ENCODE data around the gene ACSM3.
A peak's percentile ranks its signal among the peaks of the same experiment; 100 is the strongest.

The ACSM3 gene

DNA sequence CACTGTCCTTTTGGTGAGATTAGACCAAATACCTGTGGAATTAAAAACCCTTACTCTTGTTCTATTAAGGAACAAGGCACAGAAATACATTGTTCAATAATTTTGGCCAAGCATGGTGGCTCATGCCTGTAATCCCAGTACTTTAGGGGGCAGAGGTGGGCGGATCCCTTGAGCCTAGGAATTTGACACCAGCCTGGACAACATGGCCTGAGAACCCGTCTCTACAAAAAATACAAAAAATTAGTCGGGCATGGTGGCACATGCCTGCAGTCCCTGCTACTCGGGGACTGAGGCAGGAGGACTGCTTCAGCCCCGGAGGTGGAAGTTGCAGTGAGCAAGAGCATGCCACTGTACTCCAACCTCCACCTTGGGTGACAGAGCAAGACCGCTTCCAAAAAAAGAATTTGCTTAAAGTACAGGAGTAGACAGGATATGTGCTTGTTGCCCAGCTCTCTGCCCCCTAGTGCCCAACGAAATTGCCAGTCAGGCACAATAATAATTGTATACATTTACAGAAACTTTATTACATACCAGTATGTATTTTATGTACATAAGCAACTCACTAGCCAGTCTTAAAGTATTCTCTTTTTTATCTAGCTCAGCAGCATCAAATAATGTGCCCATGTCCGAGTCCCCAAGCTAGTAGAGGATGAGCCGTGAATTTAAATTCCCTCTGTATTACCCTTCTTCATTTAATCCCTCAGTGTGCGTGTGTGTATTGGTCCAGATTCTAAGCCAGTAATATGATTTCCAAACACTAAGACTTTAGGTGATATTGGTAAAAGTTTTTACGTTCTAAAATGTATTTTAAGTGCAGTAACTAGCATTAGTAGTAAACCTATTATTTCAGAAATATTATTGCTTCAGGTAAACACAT is 23.6 kb upstream of the ACSM3 start:
- Histone ChIP-seq H3K36me3 (ENCODE audit: insufficient read depth, low read length) (peaks cover 38% of the 10 kb centered on the region), H3K27ac (no peak overlapping the region), H3K4me3 (peak overlapping the region; percentile 99), H3K9ac (ENCODE audit: insufficient read length) (peak overlapping the region; percentile 94), H3K9me3 (ENCODE audit: low read depth, low read length) (no peaks in the 10 kb centered on the region)
- no peak for DNase-seq (ENCODE audit: low read depth, low spot score)
- no peak for TF ChIP-seq EZH2 (IDR thresholded peaks at IDR 0.05)
- TF ChIP-seq FOXP2 (optimal IDR thresholded peaks at IDR 0.05; ENCODE audit: control extremely low read depth, extremely low read length, insufficient read depth) = no peak
- no peak for TF ChIP-seq POLR2AphosphoS5 (IDR thresholded peaks at IDR 0.05; ENCODE audit: borderline replicate concordance, low read depth, low read length)

DNA sequence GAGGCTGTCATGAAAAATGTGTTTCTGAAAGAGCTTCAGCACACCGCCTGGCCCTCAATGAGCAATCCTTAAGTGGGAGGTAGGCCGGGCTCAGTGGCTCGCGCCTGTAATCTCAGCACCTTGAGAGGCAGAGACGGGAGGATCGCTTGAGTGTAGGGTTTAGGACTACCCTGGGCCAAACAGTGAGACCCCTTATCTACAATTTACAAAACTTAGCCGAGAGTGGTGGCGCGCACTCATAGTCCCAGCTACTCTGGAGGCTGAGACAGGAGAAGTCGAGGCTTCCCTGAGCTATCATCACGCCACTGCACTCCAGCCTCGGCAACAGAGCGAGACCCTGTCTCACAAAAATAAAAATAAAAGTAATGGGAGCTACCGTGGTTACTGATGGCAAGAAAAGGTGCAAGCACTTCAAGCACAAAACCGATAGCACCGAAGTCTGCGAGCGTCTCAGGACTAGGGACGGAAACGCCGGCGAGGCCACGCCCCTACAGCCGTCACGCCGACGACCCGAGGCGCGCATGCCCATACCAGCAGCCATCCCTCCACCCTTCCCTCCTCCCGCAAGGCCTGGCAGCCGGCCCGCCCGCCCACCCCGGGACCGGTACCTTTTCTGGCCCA is 22.8 kb upstream of the ACSM3 start:
- no peak for DNase-seq (ENCODE audit: low read depth, low spot score)
- no peaks in the 10 kb centered on the region for H3K9me3 ChIP-seq (ENCODE audit: low read depth, low read length)
- H3K4me3 ChIP-seq = peak overlapping the region; percentile 99
- no peak for TF ChIP-seq POLR2AphosphoS5 (IDR thresholded peaks at IDR 0.05; ENCODE audit: borderline replicate concordance, low read depth, low read length)
- TF ChIP-seq EZH2 (IDR thresholded peaks at IDR 0.05) = no peak
- no peak for TF ChIP-seq FOXP2 (optimal IDR thresholded peaks at IDR 0.05; ENCODE audit: control extremely low read depth, extremely low read length, insufficient read depth)
- peaks cover 31% of the 10 kb centered on the region for H3K36me3 ChIP-seq (ENCODE audit: insufficient read depth, low read length)
- peak overlapping the region; percentile 92; the same call in 1 of the 2 replicates for H3K27ac ChIP-seq
- H3K9ac ChIP-seq (ENCODE audit: insufficient read length) = peak overlapping the region; percentile 94

DNA sequence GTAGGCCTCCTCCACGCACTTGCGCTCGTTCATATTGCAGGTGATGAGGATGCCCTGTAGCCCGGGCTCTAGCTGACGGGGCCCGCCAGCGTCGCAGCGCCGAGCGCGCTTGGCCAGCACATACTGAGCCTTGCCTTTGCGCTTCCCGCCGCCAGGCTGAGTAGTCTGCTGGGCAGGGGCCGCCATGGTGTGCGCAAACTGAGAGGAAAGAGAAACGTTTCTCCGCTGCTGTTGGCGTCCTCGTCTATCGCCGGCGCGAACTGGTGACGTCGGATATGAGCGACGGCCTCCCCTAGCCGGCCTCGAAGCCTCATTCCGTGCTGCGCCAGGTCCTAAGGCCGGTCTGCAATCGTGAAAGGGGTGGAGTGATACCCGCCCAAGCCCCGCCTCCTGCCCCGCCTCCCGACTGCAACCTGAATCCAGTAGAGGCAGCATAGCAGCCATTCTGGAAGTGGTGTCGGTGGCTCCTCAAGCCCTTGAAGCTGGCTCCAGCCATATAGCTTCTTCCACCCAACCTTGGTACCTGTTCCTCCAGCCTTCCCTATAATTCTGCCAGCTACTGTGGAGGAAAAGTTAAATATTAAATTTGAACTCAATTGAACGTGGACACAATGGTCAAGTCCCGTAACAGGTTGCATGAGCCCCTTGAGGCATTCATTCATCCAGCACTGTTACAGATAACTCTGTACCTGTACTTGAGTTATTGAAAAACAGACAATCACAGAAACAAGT is 22.1 kb upstream of the ACSM3 start, which contains the start of gene THUMPD1:
THUMPD1 (minus strand) TSS at position 265 of the 732 bp plus-strand sequence; CDS start at position 186, 79 bp downstream.
- TF ChIP-seq POLR2AphosphoS5 (IDR thresholded peaks at IDR 0.05; ENCODE audit: borderline replicate concordance, low read depth, low read length) (peak; percentile 87), FOXP2 (optimal IDR thresholded peaks at IDR 0.05; ENCODE audit: control extremely low read depth, extremely low read length, insufficient read depth) (no peak)
- peaks cover 24% of the 10 kb centered on the region for H3K36me3 ChIP-seq (ENCODE audit: insufficient read depth, low read length)
- peak within 1 kb of the TSS; percentile 94 for H3K9ac ChIP-seq (ENCODE audit: insufficient read length)
- DNase-seq (ENCODE audit: low read depth, low spot score) = peak; percentile 63
- H3K9me3 ChIP-seq (ENCODE audit: low read depth, low read length) = no peaks in the 10 kb centered on the region
- H3K27ac ChIP-seq = peak within 1 kb of the TSS; percentile 92
- peak within 1 kb of the TSS; percentile 99 for H3K4me3 ChIP-seq

DNA sequence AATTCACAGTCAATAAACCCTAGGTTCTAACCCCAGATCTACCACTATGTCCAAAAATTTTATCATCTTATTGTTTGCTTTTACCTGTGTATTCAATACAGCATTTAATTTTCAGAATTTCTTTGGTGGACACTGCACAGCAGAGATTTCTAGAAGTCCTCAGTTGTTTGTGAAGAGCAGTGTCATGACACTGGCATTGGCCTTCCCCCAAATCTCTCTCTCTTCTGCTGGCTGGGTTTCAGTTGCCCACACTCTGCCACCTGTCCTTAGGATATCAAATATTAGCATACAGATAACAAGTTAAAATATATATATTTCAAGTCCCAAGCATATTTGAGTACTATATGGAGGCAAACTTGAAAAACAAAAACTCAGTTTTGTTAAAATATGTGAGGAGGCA is 20.2 kb upstream of the ACSM3 start:
- TF ChIP-seq POLR2AphosphoS5 (IDR thresholded peaks at IDR 0.05; ENCODE audit: borderline replicate concordance, low read depth, low read length) = no peak
- no peak overlapping the region for H3K9ac ChIP-seq (ENCODE audit: insufficient read length)
- DNase-seq (ENCODE audit: low read depth, low spot score) = no peak
- H3K36me3 ChIP-seq (ENCODE audit: insufficient read depth, low read length) = peaks cover 5% of the 10 kb centered on the region
- no peak overlapping the region for H3K27ac ChIP-seq
- no peak overlapping the region for H3K4me3 ChIP-seq
- no peaks in the 10 kb centered on the region for H3K9me3 ChIP-seq (ENCODE audit: low read depth, low read length)

DNA sequence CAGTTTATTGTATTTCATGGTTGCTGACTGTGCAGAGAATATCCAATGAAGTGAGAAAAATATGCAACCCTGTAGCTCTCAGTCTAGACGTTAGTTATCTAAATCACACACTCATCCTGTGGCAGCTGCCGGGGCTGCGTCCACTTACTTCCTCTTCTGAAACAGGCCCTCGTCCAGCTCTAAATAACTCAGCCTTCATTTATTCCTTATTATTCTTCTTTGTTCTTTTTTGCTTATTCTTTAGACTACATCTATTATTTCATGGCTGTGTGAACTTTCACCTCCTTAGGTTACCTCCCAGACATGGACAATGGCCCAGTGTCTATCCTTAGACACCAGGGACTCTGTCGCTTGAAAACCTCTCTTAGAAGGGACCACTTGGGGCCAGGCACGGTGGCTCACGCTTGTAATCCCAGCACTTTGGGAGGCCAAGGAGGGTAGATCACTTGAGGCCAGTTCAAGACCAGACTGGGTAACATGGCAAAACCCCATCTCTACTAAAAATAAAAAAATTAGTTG is 18.8 kb upstream of the ACSM3 start:
- TF ChIP-seq FOXP2 (optimal IDR thresholded peaks at IDR 0.05; ENCODE audit: control extremely low read depth, extremely low read length, insufficient read depth) (no peak), EZH2 (IDR thresholded peaks at IDR 0.05) (no peak), POLR2AphosphoS5 (IDR thresholded peaks at IDR 0.05; ENCODE audit: borderline replicate concordance, low read depth, low read length) (no peak)
- no peaks in the 10 kb centered on the region for H3K36me3 ChIP-seq (ENCODE audit: insufficient read depth, low read length)
- H3K4me3 ChIP-seq = no peak overlapping the region
- DNase-seq (ENCODE audit: low read depth, low spot score) = no peak
- H3K9ac ChIP-seq (ENCODE audit: insufficient read length) = no peak overlapping the region
- no peaks in the 10 kb centered on the region for H3K9me3 ChIP-seq (ENCODE audit: low read depth, low read length)
- H3K27ac ChIP-seq = no peak overlapping the region

DNA sequence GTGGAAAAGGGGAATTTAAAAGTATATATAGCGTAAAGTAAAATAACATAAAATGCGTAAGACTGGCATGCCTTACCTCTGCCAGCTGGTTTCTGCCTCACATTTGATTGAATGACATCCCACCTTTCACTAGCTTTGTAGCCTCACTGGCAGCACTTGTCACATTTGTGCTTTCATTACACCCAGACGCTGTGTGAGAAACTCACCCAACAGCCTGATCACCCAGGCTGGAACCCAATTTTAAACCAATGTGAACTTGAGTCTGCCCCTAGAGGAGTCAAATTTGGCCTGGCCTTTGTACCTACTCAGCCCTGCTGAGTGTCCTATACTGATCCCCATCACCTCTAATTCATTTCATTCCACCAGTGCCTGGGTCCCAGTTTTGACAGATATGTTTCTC is 17.4 kb upstream of the ACSM3 start:
- Histone ChIP-seq H3K4me3 (no peak overlapping the region), H3K36me3 (ENCODE audit: insufficient read depth, low read length) (no peaks in the 10 kb centered on the region), H3K9ac (ENCODE audit: insufficient read length) (no peak overlapping the region), H3K9me3 (ENCODE audit: low read depth, low read length) (no peaks in the 10 kb centered on the region), H3K27ac (no peak overlapping the region)
- TF ChIP-seq POLR2AphosphoS5 (IDR thresholded peaks at IDR 0.05; ENCODE audit: borderline replicate concordance, low read depth, low read length) (no peak), EZH2 (IDR thresholded peaks at IDR 0.05) (no peak), FOXP2 (optimal IDR thresholded peaks at IDR 0.05; ENCODE audit: control extremely low read depth, extremely low read length, insufficient read depth) (no peak)
- DNase-seq (ENCODE audit: low read depth, low spot score) = no peak

DNA sequence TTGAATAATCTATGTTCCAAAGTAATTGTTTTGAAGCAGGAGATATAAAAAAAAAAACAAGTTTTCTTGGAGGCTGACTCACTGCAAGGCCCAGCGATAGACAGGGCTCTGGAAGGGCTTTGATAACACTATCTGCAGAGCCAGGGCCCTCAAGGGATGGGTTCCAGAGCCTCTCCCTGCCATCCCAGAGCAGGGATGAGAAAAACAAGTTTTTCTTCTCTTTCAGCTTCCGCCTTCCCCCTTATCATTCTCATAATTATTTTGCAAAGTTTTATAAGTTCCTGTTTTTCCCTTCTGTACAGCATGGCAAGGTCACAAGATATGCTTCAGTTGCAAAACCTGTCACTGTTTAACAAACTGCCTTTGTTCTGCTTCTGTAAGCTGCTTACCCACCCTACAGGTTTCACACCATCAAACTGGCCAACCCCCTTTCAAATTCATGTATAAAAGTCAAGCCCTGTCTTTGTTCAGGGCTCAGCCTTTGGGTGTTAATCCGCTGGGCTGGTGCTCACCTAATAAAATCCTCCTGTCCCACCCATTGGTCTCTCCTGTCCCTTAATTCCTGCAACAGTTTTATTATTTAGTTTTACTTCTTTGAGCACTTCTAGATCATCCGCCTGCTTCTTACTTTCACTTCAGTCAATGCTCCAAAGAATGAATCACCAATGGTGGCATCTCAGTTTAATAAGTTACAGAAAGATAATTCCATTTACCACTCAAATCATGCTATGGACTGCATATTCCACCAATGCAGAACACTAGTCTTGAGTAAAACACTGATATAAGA is 16.6 kb upstream of the ACSM3 start:
- no peaks in the 10 kb centered on the region for H3K9me3 ChIP-seq (ENCODE audit: low read depth, low read length)
- no peak overlapping the region for H3K9ac ChIP-seq (ENCODE audit: insufficient read length)
- no peak overlapping the region for H3K27ac ChIP-seq
- DNase-seq (ENCODE audit: low read depth, low spot score) = no peak
- no peak overlapping the region for H3K4me3 ChIP-seq
- no peaks in the 10 kb centered on the region for H3K36me3 ChIP-seq (ENCODE audit: insufficient read depth, low read length)
- no peak for TF ChIP-seq POLR2AphosphoS5 (IDR thresholded peaks at IDR 0.05; ENCODE audit: borderline replicate concordance, low read depth, low read length)
